NCI-H748 treated with DMSO at 0.1 percent for 48 hours (cell line): ENCODE results near the gene KDM1B.
A peak's percentile ranks its signal among the peaks of the same experiment; 100 is the strongest.

ENCODE experiments used
- DNase-seq: peaks from one replicate; lab custom pipeline; 2025; lab: John Stamatoyannopoulos, UW

Gene KDM1B

DNA sequence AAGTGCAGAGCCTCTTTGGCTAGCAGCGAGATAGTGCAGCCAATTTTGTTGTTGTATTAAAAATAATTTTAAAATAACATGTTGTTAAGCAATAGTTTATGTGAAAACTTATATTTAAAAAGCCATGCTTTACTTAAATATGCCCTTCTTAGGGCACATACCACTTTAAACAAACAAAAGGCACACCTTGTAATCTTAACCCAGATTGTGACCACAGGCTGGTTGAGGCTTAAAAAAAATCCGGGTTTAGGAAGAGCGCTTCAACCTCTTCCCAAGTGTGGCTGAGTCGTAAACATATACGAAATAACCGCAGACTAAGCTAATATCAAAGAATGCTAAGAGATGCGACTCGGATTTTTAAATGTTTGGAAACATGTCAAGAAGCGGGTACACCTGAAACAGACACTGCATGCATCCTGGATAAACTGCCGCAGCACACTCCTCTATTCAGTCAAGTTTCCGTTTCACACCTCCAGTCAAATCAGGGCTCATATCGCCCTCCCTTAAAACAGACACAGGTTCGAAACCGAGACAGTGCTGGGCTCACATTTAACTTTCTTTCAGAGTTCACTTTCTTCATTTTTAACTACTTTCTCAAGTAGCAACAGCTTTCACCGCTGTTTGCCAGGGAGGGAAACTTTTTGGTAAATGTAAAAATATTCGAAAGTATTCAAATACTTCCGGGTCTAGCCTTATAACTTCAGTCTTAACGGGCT is 107.6 kb downstream of the KDM1B start:
- peak; percentile 18 for DNase-seq

DNA sequence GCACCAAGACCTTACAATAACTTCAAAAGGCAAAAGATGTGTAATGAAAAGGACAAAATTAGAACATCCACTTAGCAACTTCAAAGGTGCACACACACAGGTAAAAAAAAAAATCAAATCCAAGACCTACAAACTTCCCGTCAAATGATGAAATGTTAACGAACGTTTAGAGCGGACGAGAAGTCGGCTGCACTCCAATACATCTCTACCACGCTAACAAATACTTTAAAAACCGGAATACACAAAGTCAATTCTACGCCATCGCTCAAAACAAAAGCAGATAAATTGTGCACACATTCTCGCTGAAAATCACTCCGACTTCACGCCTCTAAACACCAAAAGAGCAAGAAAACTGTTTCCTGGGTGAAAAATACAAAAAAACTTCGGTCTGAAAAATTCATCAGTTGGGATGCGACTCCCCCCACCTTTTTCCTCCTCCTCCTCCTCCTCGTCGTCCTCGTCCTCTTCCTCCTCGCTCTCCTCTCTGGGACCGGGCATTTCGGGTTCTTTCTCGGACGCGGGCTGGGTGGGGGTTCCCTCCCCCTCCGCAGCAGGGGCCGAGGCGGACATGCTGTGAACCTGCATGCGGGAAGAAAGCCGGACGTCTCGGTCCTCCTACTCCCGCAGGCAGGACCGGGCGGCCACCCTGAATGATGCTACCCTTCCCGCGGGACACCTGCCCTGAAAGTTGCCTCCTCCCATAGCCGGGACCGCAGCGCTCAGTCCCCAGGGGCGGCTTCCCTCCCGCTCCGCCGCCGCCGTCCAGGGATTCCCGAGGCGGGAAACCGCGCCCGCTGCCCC is 108.4 kb downstream of the KDM1B start:
- peak; percentile 42 for DNase-seq

- DNase-seq = peak; percentile 93
Observed at GRCh38 chr6:18264219-18264922, 109.1 kb downstream of the KDM1B start, which contains the start of gene DEK. Gene DEK (minus strand): TSS chr6:18264530. CDS start chr6:18263987, 543 bp downstream.

- peak; percentile 60 for DNase-seq
Observed at GRCh38 chr6:18264923-18265377, 109.7 kb downstream of the KDM1B start.

DNA sequence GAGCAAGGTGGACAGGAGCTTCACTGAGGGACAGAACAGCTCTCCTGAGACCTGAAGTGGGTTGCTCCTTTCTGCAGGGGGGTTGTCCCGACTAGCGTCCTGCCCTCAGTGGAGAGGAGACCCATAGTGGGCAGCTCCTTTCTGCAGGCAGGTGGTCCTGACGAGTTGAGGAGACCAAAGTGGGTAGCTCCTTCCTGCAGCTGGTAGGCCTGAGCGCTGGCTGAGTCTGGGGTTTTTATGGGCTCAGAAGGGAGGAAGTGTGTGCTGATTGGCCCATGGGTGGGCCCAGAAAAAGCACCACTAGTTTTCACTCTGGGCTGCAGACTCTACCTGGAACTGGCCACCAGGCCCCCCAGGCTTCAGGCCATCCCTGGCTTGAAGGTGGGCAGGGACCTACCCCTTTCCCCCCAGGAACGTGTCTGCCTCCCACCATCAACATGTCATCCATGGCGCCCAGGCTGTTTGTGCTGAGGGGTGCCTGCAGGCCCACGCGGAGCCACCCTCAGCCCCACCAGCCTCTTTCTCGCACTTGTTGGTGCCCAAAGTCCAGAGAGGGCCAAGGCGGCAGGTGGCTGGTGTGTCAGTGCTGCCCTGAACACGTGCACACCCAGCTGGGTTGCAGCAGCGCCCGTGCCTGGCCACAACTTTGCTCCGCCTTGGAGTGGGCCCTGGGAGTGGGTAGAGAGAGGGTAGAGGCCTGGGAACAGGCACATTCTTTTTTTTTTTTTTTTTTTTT is 110.7 kb downstream of the KDM1B start:
- no peak for DNase-seq

GRCh38 chr6:18266523-18266912 is 111.3 kb downstream of the KDM1B start:
- no peak for DNase-seq

DNA sequence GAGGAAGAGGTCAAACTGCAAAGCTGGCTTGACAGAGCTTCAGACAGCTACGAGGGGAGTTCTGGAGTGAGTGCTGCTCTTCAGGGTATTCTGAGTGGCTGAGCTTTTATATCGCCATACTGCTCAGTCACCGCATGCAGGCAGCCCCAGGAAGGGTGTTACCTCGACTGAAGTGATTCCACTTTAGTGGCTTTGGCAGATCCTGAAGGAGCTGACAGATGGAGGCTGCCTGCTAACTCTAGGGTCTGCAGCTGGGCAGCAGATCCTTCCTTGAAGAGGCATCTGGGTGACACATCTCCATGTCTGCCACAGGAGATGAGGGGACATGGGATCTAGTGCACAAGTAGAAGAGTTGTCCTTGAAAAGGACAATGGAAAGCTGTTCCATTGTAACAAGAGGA is 112.8 kb downstream of the KDM1B start:
- no peak for DNase-seq

GRCh38 chr6:18269253-18269652 is 114.0 kb downstream of the KDM1B start:
- DNase-seq = no peak

DNA sequence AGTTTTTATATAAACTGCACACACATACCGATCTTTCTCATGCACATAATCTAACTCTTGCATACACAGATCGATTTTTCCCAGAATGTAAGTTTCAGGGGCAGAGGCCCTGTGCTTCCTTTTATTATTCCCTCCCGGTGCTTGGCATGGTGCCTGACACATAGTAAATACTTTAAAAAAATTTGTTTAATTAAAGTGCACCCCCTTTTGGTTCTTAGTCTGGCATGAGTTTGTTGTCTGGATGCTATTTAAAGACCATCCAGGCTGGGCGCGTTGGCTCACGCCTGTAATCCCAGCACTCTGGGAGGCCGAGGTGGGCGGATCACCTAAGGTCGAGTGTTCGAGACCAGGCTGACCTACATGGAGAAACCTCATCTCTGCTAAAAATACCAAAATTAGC is 114.5 kb downstream of the KDM1B start:
- no peak for DNase-seq

DNA sequence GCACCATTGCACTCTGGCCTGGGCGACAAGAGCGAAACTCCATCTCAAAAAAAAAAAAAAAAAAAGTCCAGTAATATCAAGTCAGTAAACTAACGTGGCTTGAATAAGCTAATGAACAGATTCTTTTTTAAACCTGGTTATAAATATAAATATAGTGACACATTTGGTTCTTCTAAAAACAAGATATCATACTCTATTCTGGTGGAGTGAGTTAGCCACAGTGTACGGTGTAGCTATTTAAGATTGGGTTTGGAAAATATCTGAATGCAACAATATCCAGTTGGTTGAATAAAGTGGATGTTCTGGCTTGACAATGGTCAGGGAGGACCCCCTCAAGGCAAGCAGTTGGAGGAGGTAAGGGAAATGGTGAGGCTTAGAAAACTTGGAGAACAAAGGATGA is 115.0 kb downstream of the KDM1B start:
- no peak for DNase-seq
